PC-9 (cell line): Measurements from ENCODE around the gene NHLRC2. TPM values are rescaled to one million over a fixed set of nuclear protein-coding genes. Genes with fewer than 3 reads are reported as not detected.

Experiments used
- BruUV-seq: library from RNA; stranded (reverse); fragments of 400-500 nt; replicated peaks from 2 replicates; lab custom pipeline; 2021; lab: Mats Ljungman, UMichigan
- CTCF ChIA-PET: fragments of 300-600 bp; sonication (Branson Sonifier 250); formaldehyde crosslinking; loops from one replicate; lab custom pipeline; 2022; ENCODE audit warnings: antibody characterized with exemption; lab: Charles Lee
- POLR2A ChIA-PET: fragments of 300-600 bp; sonication (Branson Sonifier 250); formaldehyde crosslinking; loops from one replicate; lab custom pipeline; 2022; ENCODE audit warnings: antibody characterized with exemption; ENCODE audit not compliant: unreplicated experiment; lab: Charles Lee
- DNase-seq, 2 experiments: peaks; one replicate each; pipeline versions ENCODE4 v3.0.0 to v3.0.0-alpha.2; 2015 to 2022; ENCODE audit warnings: mixed read lengths in 1 of 2
- H2AFZ ChIP-seq: fragments of 200-600 bp; sonication (generic); 2 replicates; pipeline ENCODE4 v1.8.1; 2017; ENCODE audit warnings: antibody characterized with exemption
- H3F3A ChIP-seq: fragments of 200-600 bp; sonication (generic); 2 replicates; pipeline ENCODE4 v1.8.1; 2017; ENCODE audit warnings: antibody characterized with exemption, mild to moderate bottlenecking, low read depth; ENCODE audit not compliant: insufficient read depth
- H3K27ac ChIP-seq: fragments of 200-600 bp; sonication (generic); 2 replicates; pipeline ENCODE4 v1.6.1; 2016; ENCODE audit warnings: mixed run types
- H3K27me3 ChIP-seq: fragments of 200-600 bp; sonication (generic); 2 replicates; pipeline ENCODE4 v1.6.1; 2016; ENCODE audit warnings: low read depth, mixed run types; ENCODE audit not compliant: insufficient read depth
- H3K36me3 ChIP-seq: fragments of 200-600 bp; sonication (generic); 2 replicates; pipeline ENCODE4 v1.6.1; 2016; ENCODE audit warnings: low read depth, mixed run types
- H3K4me1 ChIP-seq: fragments of 200-600 bp; sonication (generic); replicated peaks from 2 replicates; pipeline ENCODE4 v1.6.1; 2016; ENCODE audit warnings: mixed run types; ENCODE audit not compliant: insufficient read depth
- H3K4me2 ChIP-seq: fragments of 200-600 bp; sonication (generic); 2 replicates; pipeline ENCODE4 v1.6.1; 2017; ENCODE audit warnings: mixed run types
- H3K4me3 ChIP-seq: fragments of 200-600 bp; sonication (generic); 2 replicates; pipeline ENCODE4 v1.6.1; 2016; ENCODE audit warnings: mixed run types
- H3K79me2 ChIP-seq: fragments of 200-600 bp; sonication (generic); 2 replicates; pipeline ENCODE4 v1.6.1; 2017; ENCODE audit warnings: low read depth, mixed run types
- H3K9me2 ChIP-seq: fragments of 200-600 bp; sonication (generic); 2 replicates; pipeline ENCODE4 v1.8.1; 2017; ENCODE audit warnings: mild to moderate bottlenecking; ENCODE audit not compliant: insufficient read depth
- H3K9me3 ChIP-seq: fragments of 200-600 bp; sonication (generic); 2 replicates; pipeline ENCODE4 v1.8.1; 2016; ENCODE audit warnings: low read depth; ENCODE audit not compliant: insufficient read depth
- H4K20me1 ChIP-seq: fragments of 200-600 bp; sonication (generic); 2 replicates; pipeline ENCODE4 v1.8.1; 2017; ENCODE audit not compliant: insufficient read depth
- EZH2 ChIP-seq: fragments of 200-600 bp; sonication (generic); IDR thresholded peaks from 2 replicates; pipeline ENCODE4 v1.8.0; 2017; ENCODE audit warnings: antibody characterized with exemption, low read depth
- intact Hi-C: fragments of 100-400 bp; cut with micrococcal nuclease; formaldehyde crosslinking; loops from one replicate; pipeline ENCODE4 v1.10.0; 2022; ENCODE audit not compliant: unreplicated experiment
- total RNA-seq: library from RNA; stranded (reverse); gene quantifications from 2 replicates; pipeline ENCODE4 v1.2.3, GENCODE V29; 2021
- TF ChIP-seq, protein P1 (sequence below): fragments of 200-600 bp; sonication (generic); conservative IDR thresholded peaks from 2 replicates; pipeline ENCODE4 v1.6.1; 2017; ENCODE audit warnings: mixed run types, antibody characterized with exemption, mild to moderate bottlenecking, moderate library complexity

Gene NHLRC2
- total RNA-seq, 1 experiment from 2014 or later, result 22.8 TPM

DNA sequence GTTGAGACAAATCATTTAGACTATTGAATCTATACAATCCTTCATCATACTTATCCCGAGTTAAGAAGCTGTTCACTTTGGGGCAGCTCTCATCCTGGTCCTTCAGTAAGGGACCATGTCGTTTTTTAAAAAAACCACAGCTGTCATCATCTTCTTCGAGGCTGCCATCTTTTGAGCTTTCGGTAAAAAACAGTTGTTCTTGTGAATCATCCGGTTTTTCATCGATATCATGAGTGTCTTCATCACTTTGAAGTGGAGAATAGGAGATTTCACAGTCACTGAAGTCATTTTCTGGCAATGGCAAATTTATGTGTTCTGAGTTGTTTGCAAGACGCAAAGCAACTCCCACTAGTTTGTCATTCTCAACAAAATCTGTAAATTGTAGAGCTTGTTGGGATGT lies 4.5 kb upstream of the NHLRC2 start:
- CTCF ChIA-PET, result no interaction called here
- H3K4me2 ChIP-seq, result no peak overlapping the region

DNA sequence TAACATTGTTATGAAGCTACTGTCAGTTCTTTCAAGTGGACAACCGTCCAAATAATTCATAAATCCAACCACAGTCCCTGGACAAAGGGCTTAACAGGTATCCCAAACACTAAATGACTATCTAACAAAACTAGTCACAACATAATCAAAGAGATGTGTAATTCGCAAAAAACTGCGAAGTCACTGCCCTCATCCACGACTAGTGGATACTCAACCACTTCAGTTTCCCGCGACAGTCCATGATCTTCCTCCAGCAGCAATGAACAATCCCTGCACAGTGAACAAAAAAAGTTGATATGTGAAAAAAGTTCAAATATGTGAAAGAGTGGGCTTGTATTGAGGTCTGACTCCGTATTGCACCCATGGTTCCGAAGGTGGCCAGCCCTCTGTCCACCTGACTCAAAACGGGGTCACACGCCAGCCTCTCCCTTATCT lies 866 bp upstream of the NHLRC2 start:
- H3K9me3 ChIP-seq, result no peaks in the 10 kb centered on the region
- ChIA-PET POLR2A (interaction anchor here (0.7 kb wide), 2 partner anchors 24 to 91 kb away, joined by 3 to 11 read pairs; no protein-coding TSS in a partner anchor), CTCF (no interaction called here)
- BruUV-seq, result TSS peak; percentile 57
- H3K9me2 ChIP-seq, result no peaks in the 10 kb centered on the region
- H3K27ac ChIP-seq, result peak overlapping the region; percentile 65
- no peaks in the 10 kb centered on the region; the same call in 1 of the 2 replicates for H4K20me1 ChIP-seq
- peak overlapping the region; percentile 87 for H3K4me2 ChIP-seq
- intact Hi-C loops, result loop anchor here (5.0 to 10.0 kb wide), 2 partner anchors 149 to 249 kb away; no protein-coding TSS in a partner anchor
- H3K36me3 ChIP-seq, result no peaks in the 10 kb centered on the region; the same call in 1 of the 2 replicates
- TF ChIP-seq, protein P1, sequence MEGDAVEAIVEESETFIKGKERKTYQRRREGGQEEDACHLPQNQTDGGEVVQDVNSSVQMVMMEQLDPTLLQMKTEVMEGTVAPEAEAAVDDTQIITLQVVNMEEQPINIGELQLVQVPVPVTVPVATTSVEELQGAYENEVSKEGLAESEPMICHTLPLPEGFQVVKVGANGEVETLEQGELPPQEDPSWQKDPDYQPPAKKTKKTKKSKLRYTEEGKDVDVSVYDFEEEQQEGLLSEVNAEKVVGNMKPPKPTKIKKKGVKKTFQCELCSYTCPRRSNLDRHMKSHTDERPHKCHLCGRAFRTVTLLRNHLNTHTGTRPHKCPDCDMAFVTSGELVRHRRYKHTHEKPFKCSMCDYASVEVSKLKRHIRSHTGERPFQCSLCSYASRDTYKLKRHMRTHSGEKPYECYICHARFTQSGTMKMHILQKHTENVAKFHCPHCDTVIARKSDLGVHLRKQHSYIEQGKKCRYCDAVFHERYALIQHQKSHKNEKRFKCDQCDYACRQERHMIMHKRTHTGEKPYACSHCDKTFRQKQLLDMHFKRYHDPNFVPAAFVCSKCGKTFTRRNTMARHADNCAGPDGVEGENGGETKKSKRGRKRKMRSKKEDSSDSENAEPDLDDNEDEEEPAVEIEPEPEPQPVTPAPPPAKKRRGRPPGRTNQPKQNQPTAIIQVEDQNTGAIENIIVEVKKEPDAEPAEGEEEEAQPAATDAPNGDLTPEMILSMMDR, result no peak
- no peak for TF ChIP-seq EZH2
- H3K27me3 ChIP-seq, result no peaks in the 10 kb centered on the region
- H3K4me3 ChIP-seq, result peak overlapping the region; percentile 84
- DNase-seq, result no peak
- H2AFZ ChIP-seq, result peak overlapping the region; percentile 97
- peaks cover 28% of the 10 kb centered on the region for H3K4me1 ChIP-seq
- H3F3A ChIP-seq, result no peaks in the 10 kb centered on the region
- H3K79me2 ChIP-seq, result peaks cover 40% of the 10 kb centered on the region

More for the DNA sequence above, 4.5 kb upstream of the NHLRC2 start:
- intact Hi-C loops, result loop anchor here (5.0 to 10.0 kb wide), 2 partner anchors 145 to 252 kb away; no protein-coding TSS in a partner anchor
- no peaks in the 10 kb centered on the region for H3K9me3 ChIP-seq
- H3F3A ChIP-seq, result no peaks in the 10 kb centered on the region
- no peak overlapping the region for H3K27ac ChIP-seq
- H3K27me3 ChIP-seq, result no peaks in the 10 kb centered on the region
- no peak overlapping the region for H2AFZ ChIP-seq
- no peaks in the 10 kb centered on the region for H3K9me2 ChIP-seq
- no peaks in the 10 kb centered on the region for H4K20me1 ChIP-seq
- H3K4me1 ChIP-seq, result peaks cover 12% of the 10 kb centered on the region; the same call in 1 of the 2 replicates
- TF ChIP-seq, protein P1, result no peak
- no peak for TF ChIP-seq EZH2
- POLR2A ChIA-PET, result no interaction called here
- peaks cover 4% of the 10 kb centered on the region; the same call in 1 of the 2 replicates for H3K79me2 ChIP-seq
- no TSS peak for BruUV-seq
- H3K4me3 ChIP-seq, result no peak overlapping the region
- DNase-seq, result no peak
- no peaks in the 10 kb centered on the region; the same call in 1 of the 2 replicates for H3K36me3 ChIP-seq

DNA sequence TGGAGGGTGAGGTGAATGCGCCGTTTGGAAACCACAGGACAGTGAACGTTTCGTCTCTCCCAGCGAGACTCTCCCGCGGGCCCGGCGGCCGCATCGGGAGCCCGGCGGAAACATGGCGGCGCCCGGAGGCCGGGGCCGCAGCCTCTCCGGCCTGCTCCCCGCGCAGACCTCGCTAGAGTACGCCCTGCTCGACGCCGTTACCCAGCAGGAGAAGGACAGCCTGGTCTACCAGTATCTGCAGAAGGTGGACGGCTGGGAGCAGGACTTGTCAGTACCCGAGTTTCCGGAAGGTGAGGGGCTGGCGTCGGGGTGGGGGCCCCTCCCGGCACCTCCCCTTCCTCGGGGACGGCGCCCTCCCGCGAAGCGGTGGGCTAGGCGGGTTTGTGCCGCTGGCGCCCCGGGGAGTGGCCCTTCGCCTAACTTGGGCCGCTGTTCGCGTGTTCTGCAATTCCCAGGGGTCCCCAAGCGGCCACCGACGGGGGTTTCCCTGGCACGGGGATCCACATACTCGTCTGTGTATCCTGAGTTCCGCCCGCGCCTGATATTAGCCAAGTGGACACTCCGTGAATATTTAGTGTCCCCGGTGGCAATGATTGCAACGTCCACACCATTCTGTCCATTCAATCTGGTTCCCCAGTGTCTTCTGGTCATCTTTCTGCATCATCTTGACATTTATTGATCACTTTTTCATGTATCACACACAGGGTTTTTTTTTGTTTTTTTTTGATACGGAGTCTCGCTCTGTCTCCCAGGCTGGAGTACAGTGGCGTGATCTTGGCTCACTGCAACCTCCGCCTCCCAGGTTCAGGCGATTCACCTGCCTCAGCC lies 514 bp downstream of the NHLRC2 start:
- Histone ChIP-seq H3K79me2 (peaks cover 42% of the 10 kb centered on the region), H3K36me3 (no peaks in the 10 kb centered on the region; the same call in 1 of the 2 replicates), H3K9me3 (no peaks in the 10 kb centered on the region), H3K9me2 (no peaks in the 10 kb centered on the region), H3K4me2 (peak overlapping the region; percentile 87), H3K27ac (peak overlapping the region; percentile 65), H3K27me3 (no peaks in the 10 kb centered on the region), H3K4me1 (peaks cover 28% of the 10 kb centered on the region), H3F3A (no peaks in the 10 kb centered on the region), H2AFZ (peak overlapping the region; percentile 97), H4K20me1 (no peaks in the 10 kb centered on the region; the same call in 1 of the 2 replicates), H3K4me3 (peak overlapping the region; percentile 84)
- no peak for TF ChIP-seq EZH2
- TF ChIP-seq, protein P1, result no peak
- intact Hi-C loops, result loop anchor here (5.0 to 10.0 kb wide), 2 partner anchors 150 to 247 kb away; no protein-coding TSS in a partner anchor
- ChIA-PET POLR2A (no interaction called here), CTCF (no interaction called here)
- DNase-seq, result peak in 1 of 2 experiments; percentile 37
- no TSS peak for BruUV-seq
